ENCODE results near the gene TRAPPC3L.

Gene TRAPPC3L

GRCh38 chr6:116461932-116462885 is 83.3 kb downstream of the TRAPPC3L start:
- peak; percentile 69 for DNase-seq

- no peak for DNase-seq
Measured at GRCh38 chr6:116461331-116461931, 84.1 kb downstream of the TRAPPC3L start, which contains the start of gene CALHM6. TSS of gene CALHM6 (plus strand) at chr6:116461375. CDS start at chr6:116461930, 555 bp downstream.

DNA sequence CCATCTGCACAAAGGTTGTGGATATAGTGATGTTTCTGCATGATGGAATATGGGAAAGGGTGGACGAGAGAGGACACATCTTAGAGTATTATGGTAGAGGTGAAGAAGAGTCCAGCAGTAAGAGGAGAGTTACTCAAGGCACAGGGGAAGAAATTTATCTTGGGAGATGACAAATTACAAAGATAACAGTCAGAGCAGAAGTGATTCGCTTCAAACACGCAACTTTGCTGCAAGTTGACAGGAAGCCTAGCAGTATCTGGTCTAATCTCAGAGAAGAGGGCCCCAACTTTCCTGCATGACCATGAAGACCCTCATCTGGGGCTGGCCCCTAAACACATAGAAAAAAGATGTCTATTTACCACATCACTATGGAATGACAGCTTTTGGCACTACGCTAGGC is 85.6 kb downstream of the TRAPPC3L start:
- no peak for DNase-seq

DNA sequence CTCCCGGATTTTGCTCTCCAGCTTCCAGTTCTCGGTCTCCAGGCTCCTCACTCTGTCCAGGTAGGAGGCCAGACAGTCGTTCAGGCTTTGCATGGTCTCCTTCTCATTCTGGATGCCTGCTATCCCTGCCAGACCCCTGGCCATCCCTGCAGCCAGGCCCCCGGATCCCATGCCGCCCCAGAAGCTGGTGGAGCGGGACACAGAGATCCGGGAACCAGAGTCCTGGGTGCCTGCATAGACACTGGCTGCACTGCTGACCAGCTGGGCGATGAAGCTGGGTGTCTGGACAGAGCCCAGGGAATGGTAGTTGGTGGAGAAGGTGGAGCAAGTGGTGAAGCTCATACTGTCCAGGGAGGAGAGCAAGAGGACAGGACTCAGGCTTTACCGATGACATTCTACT is 87.2 kb downstream of the TRAPPC3L start:
- no peak for DNase-seq

DNA sequence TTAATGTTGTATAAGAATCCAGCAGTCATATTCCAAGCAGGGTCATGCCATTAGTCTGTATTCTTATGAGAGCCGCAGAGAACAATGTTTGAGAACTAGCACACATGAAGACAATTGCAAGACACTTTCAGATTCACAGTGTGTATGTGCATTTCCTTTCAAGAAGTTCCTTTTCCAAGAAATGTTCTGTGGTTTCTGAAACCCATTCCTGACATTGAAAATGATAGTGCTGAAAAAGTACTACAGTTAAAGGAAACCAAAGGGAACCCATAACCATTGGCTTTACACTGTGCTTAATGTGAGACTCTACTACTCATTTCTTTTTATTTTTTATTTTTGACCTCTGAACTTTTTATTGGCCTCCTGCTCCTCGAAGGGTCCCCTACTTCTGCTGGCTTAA is 88.6 kb downstream of the TRAPPC3L start:
- DNase-seq, result no peak

- DNase-seq, result no peak
Measured at GRCh38 chr6:116456106-116456505, 89.4 kb downstream of the TRAPPC3L start.

GRCh38 chr6:116452531-116452930 is 93.0 kb downstream of the TRAPPC3L start:
- no peak for DNase-seq

GRCh38 chr6:116451916-116452315 is 93.6 kb downstream of the TRAPPC3L start:
- DNase-seq, result no peak

DNA sequence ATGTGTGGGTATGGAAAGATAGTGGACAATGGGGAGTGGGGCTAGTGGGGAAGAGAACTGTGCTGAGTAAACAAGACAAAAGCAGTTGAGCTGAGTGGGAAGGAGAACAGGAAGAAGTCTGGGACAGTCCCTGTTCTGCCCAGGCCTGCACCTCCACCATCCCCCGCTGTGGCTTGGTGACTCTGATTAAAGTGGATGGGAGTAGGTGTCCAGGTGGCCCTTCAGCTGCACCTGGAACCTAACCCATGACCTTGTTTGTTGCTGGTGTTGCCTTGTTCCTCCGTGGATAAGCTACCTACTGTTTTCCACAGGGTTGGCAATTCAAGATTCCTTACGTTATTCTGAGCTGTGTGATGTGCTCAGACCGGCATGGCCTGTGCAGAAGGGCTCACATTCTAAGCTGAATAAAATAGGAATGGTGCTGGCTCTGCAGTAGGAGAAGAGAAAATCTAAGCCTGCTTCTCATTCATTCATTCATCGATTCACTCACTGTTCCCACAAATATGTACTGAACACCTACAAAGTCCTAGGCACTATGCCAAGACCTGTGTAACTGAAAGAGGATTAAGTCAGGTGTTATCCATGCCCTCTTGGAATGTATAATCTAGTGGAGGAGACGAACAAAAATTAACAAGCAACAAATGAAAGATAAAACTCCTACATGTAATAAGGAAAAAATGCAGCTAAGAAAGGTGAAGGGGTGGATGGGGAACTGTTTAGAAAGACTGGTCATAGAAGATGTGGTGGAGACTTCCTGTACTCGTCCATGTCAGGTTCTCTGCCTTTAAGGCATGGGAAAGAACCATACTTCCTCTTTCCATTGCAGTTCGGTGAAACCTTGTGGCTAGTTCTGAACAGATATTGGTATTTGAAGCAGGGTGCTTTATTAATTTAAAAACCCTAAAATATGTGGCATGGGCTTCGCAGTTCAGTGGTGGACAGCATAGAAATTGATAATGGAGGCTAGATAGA is 94.4 kb downstream of the TRAPPC3L start:
- no peak for DNase-seq

GRCh38 chr6:116450185-116450710 is 95.2 kb downstream of the TRAPPC3L start:
- no peak for DNase-seq

DNA sequence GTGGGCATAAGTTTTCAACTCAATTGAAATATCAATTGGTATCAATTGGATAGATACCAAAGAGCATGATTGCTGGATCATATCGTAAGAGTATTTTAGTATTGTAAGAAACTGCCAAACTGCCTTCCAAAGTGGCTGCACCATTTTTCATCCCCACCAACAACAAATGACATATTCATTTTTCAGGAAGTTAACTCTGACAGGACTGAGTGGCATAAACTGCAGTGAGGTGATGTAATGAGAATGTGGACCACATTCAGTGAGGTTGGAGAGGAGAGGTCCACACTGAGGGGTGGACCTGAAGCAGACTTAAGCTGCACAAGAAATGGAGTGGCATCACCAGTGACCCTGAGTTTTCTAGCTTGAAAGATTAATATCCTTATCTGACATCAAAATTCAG is 95.9 kb downstream of the TRAPPC3L start:
- no peak for DNase-seq

- DNase-seq, result peak; percentile 98
Measured at GRCh38 chr6:116447496-116448011, 97.9 kb downstream of the TRAPPC3L start.

- no peak for DNase-seq
Measured at GRCh38 chr6:116447052-116447451, 98.4 kb downstream of the TRAPPC3L start.

DNA sequence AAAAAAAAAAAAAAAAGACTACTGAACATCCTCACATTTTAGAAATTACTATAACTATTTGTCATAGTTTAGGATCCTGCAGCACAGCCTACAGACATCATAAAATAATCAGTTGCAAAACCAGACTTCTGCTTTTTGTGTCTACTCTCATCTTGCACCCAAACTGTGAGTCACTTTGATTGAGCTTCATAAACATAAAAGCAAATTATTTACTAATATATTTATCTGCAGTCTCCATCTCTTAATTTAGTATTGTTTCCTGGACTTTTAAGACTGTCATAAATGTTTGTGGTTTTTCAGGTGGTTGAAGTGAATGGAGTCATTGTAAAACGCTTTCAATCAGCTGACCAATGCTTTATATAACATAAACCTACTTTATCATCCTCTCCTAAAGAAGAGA is 99.1 kb downstream of the TRAPPC3L start:
- peak; percentile 66 for DNase-seq

DNA sequence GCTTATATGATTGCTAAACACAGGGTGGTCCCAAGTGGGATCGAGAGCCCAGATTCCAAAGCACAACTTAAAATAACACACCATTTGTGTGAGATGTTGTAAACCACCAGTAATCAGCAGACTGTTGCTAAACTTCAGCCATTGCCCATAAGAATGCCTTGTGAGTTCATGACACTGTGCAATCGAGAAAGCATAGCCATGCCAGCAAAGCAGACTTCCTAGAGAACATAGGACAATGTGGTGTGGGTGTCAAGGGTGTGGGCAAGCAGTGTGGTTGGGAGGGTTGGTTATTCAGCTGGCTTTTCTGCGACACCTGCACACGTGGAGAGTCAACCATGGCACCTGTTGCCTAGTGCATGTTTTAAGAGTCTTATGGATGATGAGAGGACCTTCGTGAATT is 100.4 kb downstream of the TRAPPC3L start:
- no peak for DNase-seq

Measured in fibroblast of skin of right quadriceps (primary cell).